Neural crest cell (in vitro differentiated cells): Measurements from ENCODE around the gene GHSR. TPM values are rescaled to one million over a fixed set of nuclear protein-coding genes. Genes with fewer than 3 reads are reported as not detected.
A peak's percentile ranks its signal among the peaks of the same experiment; 100 is the strongest.

Source experiments
- DNase-seq: peaks from one replicate; pipeline ENCODE4 v3.0.0; 2021; ENCODE audit warnings: low read depth, mixed read lengths, low spot score
- H3K27ac Mint-ChIP-seq: one replicate; pipeline ENCODE4 v1.8.0; 2021; ENCODE audit warnings: mild to moderate bottlenecking, mixed read lengths; ENCODE audit not compliant: unreplicated experiment
- H3K27me3 Mint-ChIP-seq: 2 replicates; pipeline ENCODE4 v1.8.0; 2021; ENCODE audit warnings: low read depth, mild to moderate bottlenecking, mixed read lengths
- H3K36me3 Mint-ChIP-seq: 2 replicates; pipeline ENCODE4 v1.8.0; 2021; ENCODE audit warnings: low read depth, mild to moderate bottlenecking, mixed read lengths
- H3K4me1 Mint-ChIP-seq: 2 replicates; pipeline ENCODE4 v1.8.0; 2021; ENCODE audit warnings: mixed read lengths
- H3K4me3 Mint-ChIP-seq: one replicate; pipeline ENCODE4 v1.8.0; 2021; ENCODE audit warnings: mild to moderate bottlenecking, mixed read lengths
- H3K9me3 Mint-ChIP-seq: 2 replicates; pipeline ENCODE4 v1.8.0; 2021; ENCODE audit warnings: mixed read lengths
- total RNA-seq: library from RNA; stranded (reverse); gene quantifications from 2 replicates; pipeline ENCODE4 v1.2.1, GENCODE V29; 2021
- TF ChIP-seq, protein P1 (sequence below): fragments of 200-600 bp; sonication (generic); conservative IDR thresholded peaks from 2 replicates; pipeline ENCODE4 v1.5.0; 2021; ENCODE audit warnings: antibody characterized with exemption, mild to moderate bottlenecking

Gene GHSR
- total RNA-seq, 1 donor from 2014 or later = not detected

DNA sequence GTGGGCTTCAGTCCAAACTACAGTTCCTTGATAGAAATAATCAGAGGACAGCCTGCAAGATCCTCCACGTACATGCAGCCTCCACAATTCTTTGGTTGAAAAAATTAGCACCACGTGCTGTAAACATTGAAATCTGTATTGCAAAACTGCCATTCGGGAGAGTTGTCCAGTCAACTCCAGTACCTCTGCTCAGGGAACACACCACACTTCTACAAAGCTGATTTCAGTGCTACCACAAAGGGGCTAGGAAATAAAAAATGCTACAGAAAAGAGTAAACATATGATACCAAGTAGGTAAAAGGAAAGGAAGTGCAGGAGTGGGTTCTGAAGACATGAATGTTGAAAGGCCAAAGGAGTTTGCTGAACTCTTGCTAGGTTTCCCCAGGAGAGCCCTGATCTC, 40.4 kb downstream of the GHSR start:
- Mint-ChIP-seq H3K36me3 (peaks cover 8% of the 10 kb centered on the region), H3K4me3 (no peak overlapping the region), H3K9me3 (no peaks in the 10 kb centered on the region), H3K27me3 (no peaks in the 10 kb centered on the region), H3K4me1 (no peaks in the 10 kb centered on the region), H3K27ac (no peak overlapping the region)
- DNase-seq = no peak
- TF ChIP-seq, protein P1, sequence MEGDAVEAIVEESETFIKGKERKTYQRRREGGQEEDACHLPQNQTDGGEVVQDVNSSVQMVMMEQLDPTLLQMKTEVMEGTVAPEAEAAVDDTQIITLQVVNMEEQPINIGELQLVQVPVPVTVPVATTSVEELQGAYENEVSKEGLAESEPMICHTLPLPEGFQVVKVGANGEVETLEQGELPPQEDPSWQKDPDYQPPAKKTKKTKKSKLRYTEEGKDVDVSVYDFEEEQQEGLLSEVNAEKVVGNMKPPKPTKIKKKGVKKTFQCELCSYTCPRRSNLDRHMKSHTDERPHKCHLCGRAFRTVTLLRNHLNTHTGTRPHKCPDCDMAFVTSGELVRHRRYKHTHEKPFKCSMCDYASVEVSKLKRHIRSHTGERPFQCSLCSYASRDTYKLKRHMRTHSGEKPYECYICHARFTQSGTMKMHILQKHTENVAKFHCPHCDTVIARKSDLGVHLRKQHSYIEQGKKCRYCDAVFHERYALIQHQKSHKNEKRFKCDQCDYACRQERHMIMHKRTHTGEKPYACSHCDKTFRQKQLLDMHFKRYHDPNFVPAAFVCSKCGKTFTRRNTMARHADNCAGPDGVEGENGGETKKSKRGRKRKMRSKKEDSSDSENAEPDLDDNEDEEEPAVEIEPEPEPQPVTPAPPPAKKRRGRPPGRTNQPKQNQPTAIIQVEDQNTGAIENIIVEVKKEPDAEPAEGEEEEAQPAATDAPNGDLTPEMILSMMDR = no peak

DNA sequence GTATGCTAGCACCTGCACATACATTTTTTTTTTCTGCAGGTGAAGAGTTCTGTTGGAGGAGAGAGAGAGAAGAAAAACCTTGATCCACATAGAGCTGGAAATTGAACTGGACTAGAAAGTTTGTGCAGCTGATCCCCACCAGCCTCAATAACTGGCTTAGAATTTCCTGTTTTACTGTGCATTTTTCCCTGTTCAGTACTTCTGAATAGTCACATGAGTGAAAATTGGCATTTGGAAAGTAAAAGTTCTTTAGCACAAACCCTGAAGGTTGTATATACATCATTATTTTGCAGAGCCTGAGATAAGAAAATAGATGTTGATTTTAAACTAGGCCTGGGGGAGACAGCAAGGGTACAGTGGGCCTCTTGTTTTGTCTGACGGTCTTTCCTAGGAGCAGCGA, 42.3 kb downstream of the GHSR start:
- Mint-ChIP-seq H3K4me3 (no peak overlapping the region), H3K27me3 (no peaks in the 10 kb centered on the region), H3K36me3 (peaks cover 24% of the 10 kb centered on the region), H3K9me3 (peaks cover 6% of the 10 kb centered on the region), H3K27ac (no peak overlapping the region), H3K4me1 (no peaks in the 10 kb centered on the region)
- DNase-seq = no peak
- TF ChIP-seq, protein P1 = no peak

DNA sequence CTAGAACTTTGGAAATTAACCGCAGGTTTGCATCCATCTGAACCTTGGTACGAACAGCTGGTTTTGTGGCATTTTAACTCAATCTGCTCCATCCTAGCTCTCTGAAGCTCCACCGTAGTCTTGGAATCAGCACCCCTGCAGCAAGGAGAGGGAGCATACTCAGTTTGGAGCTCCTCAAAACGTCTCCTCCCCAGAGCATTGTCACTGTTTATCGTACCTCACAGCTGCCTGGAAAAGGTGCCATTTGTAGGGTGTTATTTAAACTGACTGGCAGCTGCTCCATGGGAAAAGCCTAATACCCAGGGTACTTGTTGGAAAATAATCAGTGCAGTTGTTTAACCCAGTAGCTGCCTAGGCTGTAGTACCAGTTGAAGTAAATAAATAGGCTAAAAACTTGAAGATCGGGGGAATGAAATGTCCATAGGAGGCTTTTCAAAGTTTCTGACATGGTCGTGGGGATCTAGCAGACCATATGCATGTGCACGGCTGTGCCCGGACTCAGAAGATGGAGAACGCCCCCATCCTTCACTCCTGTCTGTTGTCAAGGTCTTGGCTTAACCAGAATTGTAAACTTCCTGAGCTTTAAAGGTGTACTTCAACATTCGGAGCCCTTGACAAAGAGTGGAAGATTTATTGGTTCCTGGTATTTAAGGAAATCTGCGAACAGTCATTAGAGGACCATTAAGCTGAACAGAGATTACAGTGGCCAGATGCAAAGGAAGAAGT, 43.9 kb downstream of the GHSR start:
- DNase-seq = no peak
- Mint-ChIP-seq H3K9me3 (peaks cover 6% of the 10 kb centered on the region), H3K4me1 (no peaks in the 10 kb centered on the region), H3K27me3 (no peaks in the 10 kb centered on the region), H3K4me3 (no peak overlapping the region), H3K27ac (peak overlapping the region; percentile 5), H3K36me3 (peaks cover 24% of the 10 kb centered on the region)
- TF ChIP-seq, protein P1 = no peak

DNA sequence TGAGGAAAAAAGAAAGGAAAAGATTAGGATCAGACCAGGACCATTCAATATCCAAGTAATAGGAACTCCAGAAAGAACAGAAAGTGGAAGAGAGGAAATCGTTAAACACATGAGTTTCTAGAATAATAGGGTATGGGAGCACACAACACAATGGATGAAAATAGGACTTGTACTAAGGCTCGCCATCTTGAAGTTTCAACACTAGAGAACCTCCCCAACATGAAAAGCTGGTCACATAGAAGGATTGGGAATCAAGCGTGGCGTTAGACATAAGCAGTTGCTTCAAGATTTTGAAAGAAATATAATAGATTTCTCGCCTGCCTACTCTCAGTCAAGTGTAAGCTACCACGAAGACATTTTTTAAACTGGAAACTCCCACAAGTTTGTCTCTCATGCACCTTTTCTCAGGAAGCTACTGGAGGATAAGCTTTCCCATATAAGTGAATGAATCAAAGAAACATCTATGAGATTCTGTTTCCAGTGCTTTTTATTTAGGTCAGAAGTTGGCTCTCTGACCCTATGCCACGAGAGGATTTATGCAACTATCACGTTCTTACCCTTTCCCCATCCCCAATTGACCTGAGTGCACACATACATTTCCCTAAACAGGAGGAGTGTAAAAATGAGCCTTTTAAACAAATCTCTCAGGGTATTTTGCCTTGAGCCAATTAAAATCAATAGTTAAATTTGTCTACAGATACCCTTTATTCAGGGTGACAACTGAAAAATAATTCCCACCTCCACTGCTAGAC, 45.2 kb downstream of the GHSR start:
- H3K27me3 Mint-ChIP-seq = no peaks in the 10 kb centered on the region
- no peak overlapping the region for H3K4me3 Mint-ChIP-seq
- H3K4me1 Mint-ChIP-seq = no peaks in the 10 kb centered on the region
- TF ChIP-seq, protein P1 = no peak
- H3K9me3 Mint-ChIP-seq = peaks cover 6% of the 10 kb centered on the region
- no peak overlapping the region for H3K27ac Mint-ChIP-seq
- no peak for DNase-seq
- H3K36me3 Mint-ChIP-seq = peaks cover 26% of the 10 kb centered on the region

DNA sequence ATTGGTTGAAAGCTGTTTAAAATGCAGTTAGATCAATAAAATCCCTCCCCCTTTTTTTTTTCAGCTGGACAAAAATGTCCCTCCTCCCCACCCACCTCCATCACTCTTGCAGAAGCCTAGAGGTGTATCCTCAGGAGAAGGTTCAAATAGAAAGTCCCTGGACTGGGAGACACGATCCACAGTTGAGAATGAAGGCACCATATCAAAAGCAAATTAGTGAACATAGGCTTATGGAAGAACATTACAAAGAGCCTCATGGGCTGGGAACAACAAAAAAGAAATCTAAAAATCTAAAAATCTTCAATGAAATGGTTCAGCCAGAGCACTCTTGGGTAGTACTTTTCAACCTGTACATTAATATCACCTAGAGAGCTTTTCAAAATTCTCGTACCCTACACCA, 46.2 kb downstream of the GHSR start:
- no peaks in the 10 kb centered on the region for H3K4me1 Mint-ChIP-seq
- H3K4me3 Mint-ChIP-seq = no peak overlapping the region
- H3K9me3 Mint-ChIP-seq = peaks cover 6% of the 10 kb centered on the region
- peaks cover 26% of the 10 kb centered on the region for H3K36me3 Mint-ChIP-seq
- TF ChIP-seq, protein P1 = no peak
- H3K27me3 Mint-ChIP-seq = no peaks in the 10 kb centered on the region
- DNase-seq = no peak
- H3K27ac Mint-ChIP-seq = no peak overlapping the region
